Measurements from ENCODE around the gene KLRC1. TPM values are rescaled to one million over a fixed set of nuclear protein-coding genes. Genes with fewer than 3 reads are reported as not detected.

The KLRC1 gene
- total RNA-seq, 2 donors from 2014 or later: 0.54 TPM; not detected in 1

DNA sequence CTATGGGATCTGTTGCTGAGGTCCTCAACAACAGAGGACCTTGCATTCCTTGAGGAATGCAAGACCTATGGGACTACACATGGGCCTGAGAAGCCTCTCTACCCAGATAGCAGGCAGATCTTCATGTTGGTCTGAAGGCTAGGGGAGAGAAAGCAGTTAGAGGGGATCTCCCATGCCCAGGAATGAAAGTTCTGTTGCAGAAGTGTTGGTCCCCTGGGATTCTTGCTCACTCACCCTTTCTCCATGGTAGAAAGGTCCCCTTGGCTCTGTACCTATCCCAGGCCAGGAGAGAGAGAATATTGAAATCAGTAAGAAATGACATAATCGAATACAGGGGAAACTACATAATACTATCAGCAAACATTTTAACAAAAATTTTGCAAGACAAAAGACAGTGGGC is 16.5 kb upstream of the KLRC1 start:
- Histone ChIP-seq H3K27me3 (replicated peaks; ENCODE audit: insufficient read depth) (no peaks in the 10 kb centered on the region), H3K4me1 (ENCODE audit: control insufficient read depth in 1 of 2, low read depth in 2 of 2) (no peaks in the 10 kb centered on the region), H3K9me3 (no peaks in the 10 kb centered on the region), H3K27ac (no peak overlapping the region), H3K36me3 (no peaks in the 10 kb centered on the region), H3K4me3 (no peak overlapping the region)
- DNase-seq (ENCODE audit: low spot score) (no peak), ATAC-seq (ENCODE audit: insufficient number of reproducible peaks, low FRiP score, low read depth) (no peak)
- TF ChIP-seq, protein P1, sequence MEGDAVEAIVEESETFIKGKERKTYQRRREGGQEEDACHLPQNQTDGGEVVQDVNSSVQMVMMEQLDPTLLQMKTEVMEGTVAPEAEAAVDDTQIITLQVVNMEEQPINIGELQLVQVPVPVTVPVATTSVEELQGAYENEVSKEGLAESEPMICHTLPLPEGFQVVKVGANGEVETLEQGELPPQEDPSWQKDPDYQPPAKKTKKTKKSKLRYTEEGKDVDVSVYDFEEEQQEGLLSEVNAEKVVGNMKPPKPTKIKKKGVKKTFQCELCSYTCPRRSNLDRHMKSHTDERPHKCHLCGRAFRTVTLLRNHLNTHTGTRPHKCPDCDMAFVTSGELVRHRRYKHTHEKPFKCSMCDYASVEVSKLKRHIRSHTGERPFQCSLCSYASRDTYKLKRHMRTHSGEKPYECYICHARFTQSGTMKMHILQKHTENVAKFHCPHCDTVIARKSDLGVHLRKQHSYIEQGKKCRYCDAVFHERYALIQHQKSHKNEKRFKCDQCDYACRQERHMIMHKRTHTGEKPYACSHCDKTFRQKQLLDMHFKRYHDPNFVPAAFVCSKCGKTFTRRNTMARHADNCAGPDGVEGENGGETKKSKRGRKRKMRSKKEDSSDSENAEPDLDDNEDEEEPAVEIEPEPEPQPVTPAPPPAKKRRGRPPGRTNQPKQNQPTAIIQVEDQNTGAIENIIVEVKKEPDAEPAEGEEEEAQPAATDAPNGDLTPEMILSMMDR (IDR thresholded peaks at IDR 0.05): no peak

DNA sequence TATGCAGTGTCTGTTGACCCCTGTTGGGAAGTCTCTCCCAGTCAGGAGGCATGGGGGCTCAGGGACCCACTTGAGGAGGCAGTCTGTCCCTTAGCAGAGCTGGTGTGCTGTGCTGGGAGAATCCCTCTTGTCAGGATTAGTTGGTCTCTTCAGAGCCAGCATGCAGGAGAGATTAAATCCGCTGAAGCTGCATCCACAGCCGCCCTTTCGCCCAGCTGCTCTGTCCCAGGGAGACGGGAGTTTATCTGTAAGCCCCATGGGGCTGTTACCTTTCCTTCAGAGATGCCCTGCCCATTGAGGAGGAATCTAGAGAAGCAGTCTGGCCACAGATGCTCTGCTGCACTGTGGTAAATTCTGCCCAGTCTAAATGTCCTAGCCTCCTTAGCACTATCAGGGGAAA is 13.1 kb upstream of the KLRC1 start:
- Histone ChIP-seq H3K27ac (no peak overlapping the region), H3K36me3 (no peaks in the 10 kb centered on the region), H3K4me3 (no peak overlapping the region), H3K27me3 (replicated peaks; ENCODE audit: insufficient read depth) (no peaks in the 10 kb centered on the region), H3K4me1 (ENCODE audit: control insufficient read depth in 1 of 2, low read depth in 2 of 2) (no peaks in the 10 kb centered on the region), H3K9me3 (no peaks in the 10 kb centered on the region)
- TF ChIP-seq, protein P1 (IDR thresholded peaks at IDR 0.05): no peak
- no peak for DNase-seq (ENCODE audit: low spot score)
- no peak for ATAC-seq (ENCODE audit: insufficient number of reproducible peaks, low FRiP score, low read depth)

DNA sequence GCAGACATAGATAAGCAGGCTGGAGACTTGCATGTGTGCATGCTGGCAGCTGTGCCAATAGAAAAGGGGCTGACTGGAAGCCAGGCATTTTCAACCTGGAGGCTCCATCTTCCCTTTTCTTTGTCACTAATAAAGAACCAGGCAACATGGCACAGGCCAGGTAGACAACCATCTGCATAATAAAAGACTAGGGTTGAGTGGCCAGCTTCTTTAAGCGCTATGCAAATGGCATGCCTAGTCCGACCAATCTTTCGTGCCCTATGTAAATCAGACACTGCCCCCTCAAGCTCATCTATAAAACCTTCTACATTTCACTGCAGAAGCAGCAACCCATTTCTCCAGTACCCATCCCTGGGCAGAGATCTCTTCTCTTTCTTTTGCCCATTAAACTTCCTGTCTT is 4.6 kb upstream of the KLRC1 start:
- Histone ChIP-seq H3K36me3 (no peaks in the 10 kb centered on the region), H3K4me1 (ENCODE audit: control insufficient read depth in 1 of 2, low read depth in 2 of 2) (no peaks in the 10 kb centered on the region), H3K4me3 (no peak overlapping the region), H3K27ac (no peak overlapping the region), H3K9me3 (peaks cover 14% of the 10 kb centered on the region), H3K27me3 (replicated peaks; ENCODE audit: insufficient read depth) (no peaks in the 10 kb centered on the region)
- DNase-seq (ENCODE audit: low spot score) (no peak), ATAC-seq (ENCODE audit: insufficient number of reproducible peaks, low FRiP score, low read depth) (no peak)
- TF ChIP-seq, protein P1 (IDR thresholded peaks at IDR 0.05): no peak

DNA sequence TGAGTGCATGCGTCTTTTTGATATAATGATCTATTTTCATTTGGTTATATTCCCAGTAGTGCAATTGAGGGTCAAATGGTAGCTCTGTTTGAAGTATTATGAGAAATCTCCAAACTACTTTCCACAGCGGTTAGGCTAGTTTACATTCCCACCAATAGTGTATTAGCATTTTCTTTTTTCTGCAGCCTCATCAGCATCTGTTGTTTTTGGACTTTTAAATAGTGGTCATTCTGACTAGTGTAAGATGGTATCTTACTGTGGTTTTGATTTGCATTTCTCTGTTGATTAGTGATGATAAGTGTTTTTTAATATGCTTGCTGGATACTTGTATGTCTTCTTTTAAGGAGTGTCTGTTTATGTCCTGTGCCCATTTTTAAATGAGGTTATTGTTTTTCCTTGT is 3.7 kb upstream of the KLRC1 start:
- H3K4me3 ChIP-seq: no peak overlapping the region
- ATAC-seq (ENCODE audit: insufficient number of reproducible peaks, low FRiP score, low read depth) (no peak), DNase-seq (ENCODE audit: low spot score) (no peak)
- H3K9me3 ChIP-seq: peaks cover 14% of the 10 kb centered on the region
- no peak overlapping the region for H3K27ac ChIP-seq
- TF ChIP-seq, protein P1 (IDR thresholded peaks at IDR 0.05): no peak
- no peaks in the 10 kb centered on the region for H3K4me1 ChIP-seq (ENCODE audit: control insufficient read depth in 1 of 2, low read depth in 2 of 2)
- H3K27me3 ChIP-seq (replicated peaks; ENCODE audit: insufficient read depth): no peaks in the 10 kb centered on the region
- H3K36me3 ChIP-seq: no peaks in the 10 kb centered on the region

DNA sequence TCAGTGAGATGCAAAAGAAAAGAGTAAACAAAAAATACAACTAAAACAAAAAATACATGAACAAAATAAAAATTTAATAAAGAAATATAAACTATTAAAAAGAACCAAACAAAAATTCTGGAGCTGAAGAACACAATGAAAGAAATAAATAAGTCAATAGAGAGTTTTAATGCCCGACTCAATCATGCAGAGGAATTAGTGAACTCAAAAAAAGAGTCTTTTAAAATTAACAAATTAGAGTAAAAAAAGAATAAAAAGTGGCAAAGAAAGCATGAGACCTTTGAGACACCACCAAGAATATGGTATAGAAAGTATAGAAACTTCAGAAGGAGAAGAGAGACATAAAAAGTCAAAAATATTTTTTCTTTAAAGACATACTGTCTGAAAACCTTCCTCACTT is 2.6 kb upstream of the KLRC1 start:
- Histone ChIP-seq H3K4me1 (ENCODE audit: control insufficient read depth in 1 of 2, low read depth in 2 of 2) (no peaks in the 10 kb centered on the region), H3K27me3 (replicated peaks; ENCODE audit: insufficient read depth) (no peaks in the 10 kb centered on the region), H3K4me3 (no peak overlapping the region), H3K27ac (no peak overlapping the region), H3K9me3 (peaks cover 14% of the 10 kb centered on the region), H3K36me3 (no peaks in the 10 kb centered on the region)
- no peak for ATAC-seq (ENCODE audit: insufficient number of reproducible peaks, low FRiP score, low read depth)
- DNase-seq (ENCODE audit: low spot score): no peak
- TF ChIP-seq, protein P1 (IDR thresholded peaks at IDR 0.05): no peak

Measured in thoracic aorta (tissue), 2 donors.